Ectodermal cell (in vitro differentiated cells): Measurements from ENCODE around the gene CUX1.

Experiments used
- H3K27ac ChIP-seq: 2 replicates; pipeline ENCODE4 v1.7.0; 2013; ENCODE audit warnings: mild to moderate bottlenecking, low read depth, low read length; ENCODE audit not compliant: insufficient read depth, poor library complexity, severe bottlenecking
- H3K27me3 ChIP-seq: 2 replicates; pipeline ENCODE4 v1.7.0; 2013; ENCODE audit warnings: mild to moderate bottlenecking, low read length; ENCODE audit not compliant: insufficient read depth, control insufficient read depth, poor library complexity, severe bottlenecking
- H3K36me3 ChIP-seq: one replicate; pipeline ENCODE4 v1.7.0; 2013; ENCODE audit warnings: low read length; ENCODE audit not compliant: control insufficient read depth, insufficient read depth
- H3K4me1 ChIP-seq: one replicate; pipeline ENCODE4 v1.7.0; 2013; ENCODE audit warnings: low read length; ENCODE audit not compliant: control insufficient read depth, insufficient read depth
- H3K4me3 ChIP-seq: 2 replicates; pipeline ENCODE4 v1.7.0; 2013; ENCODE audit warnings: low read depth, low read length, control low read depth; ENCODE audit not compliant: insufficient read depth
- H3K9me3 ChIP-seq: 2 replicates; pipeline ENCODE4 v1.7.0; 2013; ENCODE audit warnings: mild to moderate bottlenecking, low read length, moderate library complexity; ENCODE audit not compliant: control insufficient read depth
- WGBS, 2 experiments: methylation state at CpG; one replicate each; pipeline ENCODE4 v1.1.7; 2013; ENCODE audit warnings: missing lambda C conversion rate in 2 of 2; 5-methylcytosine and 5-hydroxymethylcytosine counted together

CUX1 gene

DNA sequence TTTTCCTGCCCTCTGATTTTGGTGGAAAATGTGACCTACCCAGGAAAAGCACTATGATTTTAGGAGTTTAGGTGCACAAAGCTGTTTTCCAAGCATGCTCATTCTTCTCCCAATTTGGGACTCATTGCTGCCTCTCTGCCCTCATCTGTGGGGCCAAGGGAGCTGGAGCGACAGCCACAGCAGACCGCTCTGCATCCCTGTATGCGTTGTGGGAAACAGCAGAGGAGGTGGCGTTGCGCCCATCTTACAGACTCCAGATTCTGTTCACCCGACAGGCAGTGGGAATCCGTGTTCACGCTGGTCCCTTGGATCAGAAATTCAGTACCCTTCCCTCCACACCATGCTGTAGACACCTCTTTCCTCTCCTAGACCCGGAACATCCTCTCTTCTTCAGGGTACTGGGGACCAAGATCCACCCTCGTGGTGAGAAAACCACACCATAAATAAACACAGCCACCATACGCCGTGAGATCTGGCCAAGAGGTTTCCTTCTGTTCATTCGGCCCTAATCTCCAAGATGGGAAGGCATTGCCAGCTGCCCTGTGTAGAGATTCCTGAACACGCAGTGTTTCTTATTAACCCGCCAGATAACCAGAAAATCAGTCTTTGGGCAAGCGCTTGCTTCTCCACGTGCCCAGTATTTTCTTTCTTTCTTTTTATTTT is 87.9 kb downstream of the CUX1 start:
- Histone ChIP-seq H3K4me1 (no peaks in the 10 kb centered on the region), H3K4me3 (no peak overlapping the region), H3K27ac (no peak overlapping the region), H3K27me3 (no peaks in the 10 kb centered on the region), H3K9me3 (no peaks in the 10 kb centered on the region), H3K36me3 (no peaks in the 10 kb centered on the region)
- 95 to 96% methylated on average over 17 of the region's 17 CpGs for WGBS, 2 experiments

GRCh38 chr7:101906291-101907240 is 89.1 kb downstream of the CUX1 start:
- Histone ChIP-seq H3K4me1 (no peaks in the 10 kb centered on the region), H3K27ac (no peak overlapping the region), H3K27me3 (no peaks in the 10 kb centered on the region), H3K9me3 (no peaks in the 10 kb centered on the region), H3K36me3 (no peaks in the 10 kb centered on the region), H3K4me3 (no peak overlapping the region)
- 93 to 95% methylated on average over 17 to 18 of the region's 18 CpGs for WGBS, 2 experiments

GRCh38 chr7:101910991-101911799 is 93.8 kb downstream of the CUX1 start:
- 93% methylated on average over 17 of the region's 17 CpGs for WGBS, 2 experiments
- no peak overlapping the region for H3K27ac ChIP-seq
- no peak overlapping the region for H3K4me3 ChIP-seq
- no peaks in the 10 kb centered on the region for H3K27me3 ChIP-seq
- no peaks in the 10 kb centered on the region for H3K36me3 ChIP-seq
- H3K9me3 ChIP-seq = no peaks in the 10 kb centered on the region
- H3K4me1 ChIP-seq = no peaks in the 10 kb centered on the region

- H3K27ac ChIP-seq = peak overlapping the region; percentile 8
- no peak overlapping the region for H3K4me3 ChIP-seq
Observed at GRCh38 chr7:101911800-101912715, 94.6 kb downstream of the CUX1 start.

GRCh38 chr7:101912716-101913110 is 95.3 kb downstream of the CUX1 start:
- peaks cover 3% of the 10 kb centered on the region for H3K36me3 ChIP-seq
- peak overlapping the region; percentile 8 for H3K27ac ChIP-seq
- no peaks in the 10 kb centered on the region for H3K27me3 ChIP-seq
- 84 to 89% methylated on average over 11 to 12 of the region's 12 CpGs for WGBS, 2 experiments
- H3K4me1 ChIP-seq = no peaks in the 10 kb centered on the region
- H3K4me3 ChIP-seq = no peak overlapping the region
- no peaks in the 10 kb centered on the region for H3K9me3 ChIP-seq

More at GRCh38 chr7:101911800-101912715, 94.6 kb downstream of the CUX1 start:
- Histone ChIP-seq H3K9me3 (no peaks in the 10 kb centered on the region), H3K4me1 (no peaks in the 10 kb centered on the region), H3K27me3 (no peaks in the 10 kb centered on the region), H3K36me3 (peaks cover 3% of the 10 kb centered on the region)
- WGBS, 2 experiments = 88% methylated on average over 19 to 21 of the region's 21 CpGs

- H3K27ac ChIP-seq = no peak overlapping the region
- no peaks in the 10 kb centered on the region for H3K27me3 ChIP-seq
- peaks cover 7% of the 10 kb centered on the region for H3K36me3 ChIP-seq
- H3K9me3 ChIP-seq = no peaks in the 10 kb centered on the region
- H3K4me1 ChIP-seq = no peaks in the 10 kb centered on the region
- no peak overlapping the region for H3K4me3 ChIP-seq
- WGBS, 2 experiments = 92% methylated on average over 24 of the region's 24 CpGs
Observed at GRCh38 chr7:101913247-101913721, 95.9 kb downstream of the CUX1 start.

GRCh38 chr7:101913851-101914250 is 96.4 kb downstream of the CUX1 start:
- Histone ChIP-seq H3K27me3 (no peaks in the 10 kb centered on the region), H3K36me3 (peaks cover 9% of the 10 kb centered on the region), H3K4me3 (no peak overlapping the region), H3K9me3 (no peaks in the 10 kb centered on the region), H3K27ac (no peak overlapping the region), H3K4me1 (no peaks in the 10 kb centered on the region)
- WGBS, 2 experiments = 89 to 92% methylated on average over 7 of the region's 7 CpGs

- no peak overlapping the region for H3K4me3 ChIP-seq
- peaks cover 9% of the 10 kb centered on the region for H3K36me3 ChIP-seq
- H3K27me3 ChIP-seq = no peaks in the 10 kb centered on the region
- 95% methylated on average over 15 of the region's 15 CpGs for WGBS, 2 experiments
- no peaks in the 10 kb centered on the region for H3K4me1 ChIP-seq
- H3K27ac ChIP-seq = no peak overlapping the region
- H3K9me3 ChIP-seq = no peaks in the 10 kb centered on the region
Observed at GRCh38 chr7:101915000-101915399, 97.6 kb downstream of the CUX1 start.

DNA sequence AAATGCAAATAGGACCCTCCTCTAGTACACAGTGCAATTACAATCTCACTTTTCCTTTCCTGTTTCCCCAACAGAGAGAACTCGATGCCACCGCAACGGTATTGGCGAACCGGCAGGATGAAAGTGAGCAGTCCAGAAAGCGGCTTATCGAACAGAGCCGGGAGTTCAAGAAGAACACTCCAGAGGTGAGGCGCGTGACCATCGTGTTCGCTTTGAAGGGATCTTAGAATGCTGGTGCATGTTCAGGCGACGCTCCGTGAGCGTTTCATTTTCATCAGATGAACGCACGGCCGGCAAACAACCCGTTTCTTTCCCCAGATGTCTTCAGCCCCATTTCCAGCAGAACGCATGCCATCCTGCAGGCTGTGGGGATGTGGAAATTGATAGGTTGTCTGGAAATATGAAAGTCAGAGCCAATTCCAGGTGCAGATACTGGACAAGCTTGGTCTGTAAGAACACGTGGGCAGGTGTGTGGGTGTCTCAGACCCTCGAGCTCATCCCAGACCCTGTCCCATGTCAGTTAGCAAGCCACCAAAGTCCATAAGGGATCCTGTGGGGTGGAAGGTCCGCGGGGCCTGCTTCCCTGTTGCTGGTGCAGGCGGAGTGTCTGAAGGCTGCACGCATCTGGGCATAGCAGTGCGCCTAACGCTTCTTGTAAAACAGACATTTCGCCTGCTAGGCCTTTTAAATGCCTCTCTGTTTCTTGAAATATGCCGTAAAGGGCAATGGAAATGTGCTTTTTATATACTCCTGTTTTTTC is 98.8 kb downstream of the CUX1 start:
- Histone ChIP-seq H3K27ac (no peak overlapping the region), H3K9me3 (no peaks in the 10 kb centered on the region), H3K27me3 (no peaks in the 10 kb centered on the region), H3K36me3 (peaks cover 9% of the 10 kb centered on the region), H3K4me3 (no peak overlapping the region), H3K4me1 (no peaks in the 10 kb centered on the region)
- WGBS, 2 experiments = 96 to 97% methylated on average over 31 of the region's 31 CpGs
